GM12878 (cell line): ENCODE data around the gene KIRREL3. TPM values are rescaled to one million over a fixed set of nuclear protein-coding genes. Genes with fewer than 3 reads are reported as not detected.

Experiments
- ATAC-seq: fragments of 200-7000 bp; cut with Tn5 transposase; 3 replicates; pipeline ENCODE4 v1.9.1; 2020; ENCODE audit warnings: mild to moderate bottlenecking, moderate library complexity
- BruUV-seq: library from RNA; stranded (reverse); fragments of 400-500 nt; replicated peaks from 2 replicates; lab custom pipeline; 2021; lab: Mats Ljungman, UMichigan
- CTCF ChIA-PET: fragments of 300-600 bp; sonication (Branson Sonifier 250); formaldehyde crosslinking; extraction: SDS; loops from one replicate; lab custom pipeline; 2021; ENCODE audit warnings: inconsistent platforms; lab: Yijun Ruan, JAX
- POLR2A ChIA-PET: fragments of 350-600 bp; formaldehyde crosslinking; extraction: SDS; loops from one replicate; lab custom pipeline; 2021; ENCODE audit warnings: inconsistent platforms; lab: Charles Lee
- RAD21 ChIA-PET: fragments of 300-600 bp; sonication (Branson Sonifier 250); formaldehyde crosslinking; loops from one replicate; lab custom pipeline; 2023; ENCODE audit warnings: antibody characterized with exemption; ENCODE audit not compliant: unreplicated experiment; lab: Charles Lee
- SMC1A ChIA-PET: fragments of 300-600 bp; sonication (Branson Sonifier 250); formaldehyde crosslinking; loops from one replicate; lab custom pipeline; 2023; ENCODE audit not compliant: unreplicated experiment, uncharacterized antibody; lab: Charles Lee
- DNase-seq: peaks from one replicate; pipeline ENCODE4 v3.0.0-alpha.2; 2011; ENCODE audit warnings: low read depth, low spot score
- FAIRE-seq: peaks from 3 replicates; lab custom pipeline; 2011; peaks lifted over from hg19 to GRCh38; lab: Jason Lieb, UNC
- H2AFZ ChIP-seq: 2 replicates; pipeline ENCODE4 v1.6.0; 2011; ENCODE audit warnings: low read depth, low read length, control low read depth; ENCODE audit not compliant: control insufficient read depth
- H3K27ac ChIP-seq: 2 replicates; pipeline ENCODE4 v1.5.1; 2011; ENCODE audit warnings: control low read depth; ENCODE audit not compliant: control insufficient read depth, insufficient read depth
- H3K27me3 ChIP-seq, 2 experiments: replicated peaks in 1 of 2; 2 replicates each; pipeline versions ENCODE4 v1.6.0 to v1.6.1; 2011; ENCODE audit warnings: low read length in 1 of 2; ENCODE audit not compliant: control insufficient read depth in 2 of 2, insufficient read depth in 2 of 2
- H3K36me3 ChIP-seq, 2 experiments: 2 replicates each; pipeline ENCODE4 v1.5.1; 2011; ENCODE audit warnings: low read length in 1 of 2; ENCODE audit not compliant: control insufficient read depth in 2 of 2, insufficient read depth in 2 of 2
- H3K4me1 ChIP-seq: 2 replicates; pipeline ENCODE4 v1.6.1; 2011; ENCODE audit warnings: mild to moderate bottlenecking, low read length, moderate library complexity, mixed read lengths; ENCODE audit not compliant: control insufficient read depth, insufficient read depth
- H3K4me2 ChIP-seq: 2 replicates; pipeline ENCODE4 v1.6.0; 2011; ENCODE audit warnings: control low read depth; ENCODE audit not compliant: control insufficient read depth, insufficient read depth
- H3K4me3 ChIP-seq: fragments of 200-600 bp; sonication (generic); 2 replicates; pipeline ENCODE4 v1.5.1; 2016
- H3K79me2 ChIP-seq: 2 replicates; pipeline ENCODE4 v1.6.0; 2011; ENCODE audit warnings: low read length; ENCODE audit not compliant: control insufficient read depth, insufficient read depth
- H3K9ac ChIP-seq: 2 replicates; pipeline ENCODE4 v1.8.0; 2011; ENCODE audit warnings: low read length, control low read depth, mixed read lengths; ENCODE audit not compliant: control insufficient read depth, insufficient read depth
- H3K9me3 ChIP-seq: replicated peaks from 3 replicates; pipeline ENCODE4 v1.5.1; 2011; ENCODE audit warnings: mild to moderate bottlenecking, low read length; ENCODE audit not compliant: control insufficient read depth, insufficient read depth
- H4K20me1 ChIP-seq: 2 replicates; pipeline ENCODE4 v1.6.0; 2011; ENCODE audit not compliant: control insufficient read depth, insufficient read depth
- HCFC1 ChIP-seq: fragments of 150-350 bp; IDR thresholded peaks from 2 replicates; pipeline ENCODE4 v1.6.1; 2014; ENCODE audit warnings: low read length
- ZSCAN29 ChIP-seq: fragments of 450-650 bp; IDR thresholded peaks from 2 replicates; pipeline ENCODE4 v1.6.1; 2017; ENCODE audit warnings: mild to moderate bottlenecking, moderate library complexity
- WGBS: methylation state at CpG from one replicate; pipeline ENCODE4 v1.1.6; 2016; ENCODE audit warnings: low lambda C conversion rate; ENCODE audit not compliant: insufficient replicate concordance, insufficient coverage; ENCODE audit errors: missing lambda C conversion rate; 5-methylcytosine and 5-hydroxymethylcytosine counted together
- in situ Hi-C: fragments of 300-500 bp; cut with MboI; formaldehyde crosslinking; loops from 9 replicates; pipeline ENCODE4 v1.14.3; 2018; ENCODE audit warnings: mixed read lengths
- intact Hi-C: fragments of 100-400 bp; cut with micrococcal nuclease; formaldehyde crosslinking; loops from one replicate; pipeline ENCODE4 v1.14.2; 2022; ENCODE audit not compliant: unreplicated experiment
- polyA plus RNA-seq, 11 experiments: library from polyadenylated mRNA; depleted of rRNA in 4 of 11; unstranded in 6 of 11; stranded (reverse) in 5 of 11; fragments of >200 nt; fragmentation: Nextera tagmentation in 4 of 11; fragmentation: Illumina TruSeq in 1 of 11; extraction: Ambion mirVana in 4 of 11; extraction: Trizol in 1 of 11; gene quantifications; 1 replicate in 1 of 11; 2 replicates in 10 of 11; pipeline versions ENCODE4 v1.2.1 to v1.2.3, GENCODE V29; 2011 to 2016; ENCODE audit warnings: inconsistent platforms in 2 of 11, missing spikeins in 2 of 11, low read depth in 1 of 11
- total RNA-seq, 4 experiments: library from RNA; depleted of rRNA in 3 of 4; stranded (reverse); fragments of >200 nt in 3 of 4; fragmentation: Illumina TruSeq in 1 of 4; extraction: Trizol in 1 of 4; gene quantifications; 2 replicates each; pipeline versions ENCODE4 v1.2.1 to v1.2.3, GENCODE V29; 2013 to 2021
- TF ChIP-seq, protein P1 (sequence below): fragments of 450-650 bp; formaldehyde crosslinking; IDR thresholded peaks from 2 replicates; pipeline ENCODE4 v1.5.0; 2022; ENCODE audit warnings: mild to moderate bottlenecking, missing genetic modification characterization

The KIRREL3 gene
- total and polyA plus RNA-seq, 10 of the 15 experiments (the other 5 are each of a cell fraction or from before 2014, with no cell fraction given) = under 0.01 TPM; not detected in 9

DNA sequence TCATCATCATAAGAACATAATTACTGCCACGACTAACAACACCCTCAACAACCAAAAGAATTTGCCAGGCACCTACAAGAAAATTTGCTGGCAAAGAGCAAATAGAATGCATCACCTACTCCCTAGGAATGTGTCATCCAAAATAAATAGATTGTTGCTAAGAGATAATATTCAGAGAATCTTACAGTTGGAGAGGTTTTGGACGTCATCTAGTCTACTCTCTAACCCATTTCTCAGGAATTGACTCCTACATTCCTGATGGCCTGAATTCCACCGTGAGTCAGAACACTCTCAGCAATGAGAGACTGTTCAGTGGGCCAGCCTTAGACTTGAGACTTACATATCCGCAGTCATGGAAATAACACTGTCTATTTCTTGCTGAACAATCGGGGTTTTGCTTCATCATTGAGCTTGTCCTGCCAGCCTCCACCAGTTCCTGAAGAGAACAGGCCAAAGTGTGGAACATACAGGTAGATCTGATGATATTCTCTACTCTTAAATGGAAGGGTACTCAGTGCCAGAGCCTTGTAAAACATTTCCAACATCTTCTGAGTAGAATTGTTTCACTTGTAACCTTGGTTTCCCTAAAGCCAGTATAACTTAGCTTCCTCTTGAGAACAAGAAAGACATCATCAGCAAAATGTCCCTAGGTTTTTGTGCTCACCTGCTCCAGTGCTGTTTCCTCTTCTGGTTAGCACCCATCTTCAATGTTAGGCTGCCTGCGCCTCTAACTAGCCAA is 8.3 kb downstream of the KIRREL3 start:
- intact Hi-C loops (loop anchor here (5.0 kb wide), 1 partner anchor 115 kb away; no protein-coding TSS in a partner anchor), in situ Hi-C loops (loop anchor here (5.0 kb wide), 1 partner anchor 275 kb away; no protein-coding TSS in a partner anchor)
- Histone ChIP-seq H3K79me2 (no peaks in the 10 kb centered on the region), H3K4me3 (no peak overlapping the region), H2AFZ (no peak overlapping the region), H3K27ac (no peak overlapping the region), H3K27me3 (peaks cover 0 to 6% of the 10 kb centered on the region in 2 experiments; a peak in 3 of 4 replicates), H3K4me2 (no peak overlapping the region), H3K36me3 (no peaks in the 10 kb centered on the region), H3K9ac (no peak overlapping the region), H3K9me3 (no peaks in the 10 kb centered on the region), H4K20me1 (no peaks in the 10 kb centered on the region), H3K4me1 (no peaks in the 10 kb centered on the region)
- TF ChIP-seq HCFC1 (no peak), ZSCAN29 (no peak)
- TF ChIP-seq, protein P1, sequence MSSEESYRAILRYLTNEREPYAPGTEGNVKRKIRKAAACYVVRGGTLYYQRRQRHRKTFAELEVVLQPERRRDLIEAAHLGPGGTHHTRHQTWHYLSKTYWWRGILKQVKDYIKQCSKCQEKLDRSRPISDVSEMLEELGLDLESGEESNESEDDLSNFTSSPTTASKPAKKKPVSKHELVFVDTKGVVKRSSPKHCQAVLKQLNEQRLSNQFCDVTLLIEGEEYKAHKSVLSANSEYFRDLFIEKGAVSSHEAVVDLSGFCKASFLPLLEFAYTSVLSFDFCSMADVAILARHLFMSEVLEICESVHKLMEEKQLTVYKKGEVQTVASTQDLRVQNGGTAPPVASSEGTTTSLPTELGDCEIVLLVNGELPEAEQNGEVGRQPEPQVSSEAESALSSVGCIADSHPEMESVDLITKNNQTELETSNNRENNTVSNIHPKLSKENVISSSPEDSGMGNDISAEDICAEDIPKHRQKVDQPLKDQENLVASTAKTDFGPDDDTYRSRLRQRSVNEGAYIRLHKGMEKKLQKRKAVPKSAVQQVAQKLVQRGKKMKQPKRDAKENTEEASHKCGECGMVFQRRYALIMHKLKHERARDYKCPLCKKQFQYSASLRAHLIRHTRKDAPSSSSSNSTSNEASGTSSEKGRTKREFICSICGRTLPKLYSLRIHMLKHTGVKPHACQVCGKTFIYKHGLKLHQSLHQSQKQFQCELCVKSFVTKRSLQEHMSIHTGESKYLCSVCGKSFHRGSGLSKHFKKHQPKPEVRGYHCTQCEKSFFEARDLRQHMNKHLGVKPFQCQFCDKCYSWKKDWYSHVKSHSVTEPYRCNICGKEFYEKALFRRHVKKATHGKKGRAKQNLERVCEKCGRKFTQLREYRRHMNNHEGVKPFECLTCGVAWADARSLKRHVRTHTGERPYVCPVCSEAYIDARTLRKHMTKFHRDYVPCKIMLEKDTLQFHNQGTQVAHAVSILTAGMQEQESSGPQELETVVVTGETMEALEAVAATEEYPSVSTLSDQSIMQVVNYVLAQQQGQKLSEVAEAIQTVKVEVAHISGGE (CRISPR knock-in tag) = no peak
- no TSS peak for BruUV-seq
- CTCF ChIA-PET = interaction anchor here (1.0 to 6.3 kb wide), 8 partner anchors 47 to 551 kb away, joined by 3 to 68 read pairs (median 5); no protein-coding TSS in a partner anchor
- FAIRE-seq = no peak
- whole genome bisulfite sequencing = 10% methylated on average over 6 of the region's 6 CpGs
- no peak for ATAC-seq
- no peak for DNase-seq
- RAD21 ChIA-PET = no interaction called here
- POLR2A ChIA-PET = no interaction called here
- SMC1A ChIA-PET = interaction anchor here (0.9 to 5.4 kb wide), 2 partner anchors 10 to 275 kb away, joined by 4 to 40 read pairs; no protein-coding TSS in a partner anchor
